Pulmonary artery endothelial cell (primary cell): ENCODE data around the gene ZNF511. TPM values are rescaled to one million over a fixed set of nuclear protein-coding genes. Genes with fewer than 3 reads are reported as not detected.

Source experiments
- DNase-seq: peaks from one replicate; pipeline ENCODE4 v3.0.0-alpha.2; 2011; ENCODE audit warnings: low read depth, low spot score
- total RNA-seq: library from RNA; depleted of rRNA; stranded (reverse); fragments of >200 nt; gene quantifications from 2 replicates; pipeline ENCODE4 v1.2.3, GENCODE V29; 2014

The ZNF511 gene
- total RNA-seq, 1 donor from 2014 or later = 27.4 TPM

- DNase-seq = peak; percentile 30
Observed at GRCh38 chr10:133292919-133293809, 15.6 kb upstream of the ZNF511 start.

- DNase-seq = no peak
Observed at GRCh38 chr10:133293810-133294119, 14.9 kb upstream of the ZNF511 start.

GRCh38 chr10:133294189-133294588 is 14.5 kb upstream of the ZNF511 start:
- no peak for DNase-seq

GRCh38 chr10:133295426-133296320 is 13.0 kb upstream of the ZNF511 start:
- DNase-seq = no peak

GRCh38 chr10:133297504-133297903 is 11.2 kb upstream of the ZNF511 start:
- no peak for DNase-seq

- no peak for DNase-seq
Observed at GRCh38 chr10:133298466-133298865, 10.2 kb upstream of the ZNF511 start.

- no peak for DNase-seq
Observed at GRCh38 chr10:133299224-133299623, 9.5 kb upstream of the ZNF511 start.

GRCh38 chr10:133299738-133300137 is 9.0 kb upstream of the ZNF511 start:
- no peak for DNase-seq

- no peak for DNase-seq
Observed at GRCh38 chr10:133302230-133302629, 6.5 kb upstream of the ZNF511 start.

GRCh38 chr10:133303206-133303605 is 5.5 kb upstream of the ZNF511 start:
- DNase-seq = no peak

GRCh38 chr10:133306097-133306476 is 2.6 kb upstream of the ZNF511 start:
- no peak for DNase-seq

GRCh38 chr10:133306941-133307379 is 1.8 kb upstream of the ZNF511 start:
- DNase-seq = no peak

GRCh38 chr10:133307776-133308420 is 816 bp upstream of the ZNF511 start:
- DNase-seq = no peak

GRCh38 chr10:133309100-133309719 is 496 bp downstream of the ZNF511 start:
- DNase-seq = peak; percentile 71

GRCh38 chr10:133309720-133310398 is 1.1 kb downstream of the ZNF511 start:
- DNase-seq = no peak

GRCh38 chr10:133310399-133310755 is 1.7 kb downstream of the ZNF511 start:
- no peak for DNase-seq

GRCh38 chr10:133310789-133311188 is 2.1 kb downstream of the ZNF511 start:
- no peak for DNase-seq

- DNase-seq = no peak
Observed at GRCh38 chr10:133311570-133311969, 2.9 kb downstream of the ZNF511 start.

- DNase-seq = no peak
Observed at GRCh38 chr10:133312016-133312768, 3.5 kb downstream of the ZNF511 start.

GRCh38 chr10:133312769-133313145 is 4.0 kb downstream of the ZNF511 start:
- no peak for DNase-seq
